Keratinocyte (primary cell): ENCODE measurements around the gene ZNF280A. TPM values are rescaled to one million over a fixed set of nuclear protein-coding genes. Genes with fewer than 3 reads are reported as not detected.

ENCODE experiments used
- DNase-seq: peaks from one replicate; pipeline ENCODE4 v3.0.0-alpha.2; 2011; ENCODE audit warnings: low read depth, missing footprints, low spot score
- FAIRE-seq: peaks from 2 replicates; lab custom pipeline; 2011; peaks lifted over from hg19 to GRCh38; lab: Jason Lieb, UNC
- H2AFZ ChIP-seq: 2 replicates; pipeline ENCODE4 v1.6.0; 2012; ENCODE audit warnings: low read length, control low read depth, inconsistent platforms; ENCODE audit not compliant: control insufficient read depth
- H3K27ac ChIP-seq: 2 replicates; pipeline ENCODE4 v1.5.1; 2011; ENCODE audit warnings: low read length; ENCODE audit not compliant: control insufficient read depth, insufficient read depth
- H3K27me3 ChIP-seq: 3 replicates; pipeline ENCODE4 v1.6.0; 2011; ENCODE audit warnings: low read length; ENCODE audit not compliant: control insufficient read depth, insufficient read depth; ENCODE audit errors: extremely low read depth
- H3K36me3 ChIP-seq, 2 experiments: 2 replicates in 1 of 2; 3 replicates in 1 of 2; pipeline ENCODE4 v1.5.1; 2011; ENCODE audit warnings: low read length in 2 of 2, mild to moderate bottlenecking in 1 of 2; ENCODE audit not compliant: control insufficient read depth in 2 of 2, insufficient read depth in 2 of 2; ENCODE audit errors: extremely low read depth in 1 of 2
- H3K4me1 ChIP-seq: 3 replicates; pipeline ENCODE4 v1.5.1; 2011; ENCODE audit warnings: low read length; ENCODE audit not compliant: control insufficient read depth, insufficient read depth; ENCODE audit errors: extremely low read depth
- H3K4me2 ChIP-seq: 3 replicates; pipeline ENCODE4 v1.6.0; 2011; ENCODE audit warnings: low read depth, low read length; ENCODE audit not compliant: control insufficient read depth, insufficient read depth; ENCODE audit errors: extremely low read depth
- H3K4me3 ChIP-seq, 3 experiments: fragments of 200-600 bp in 1 of 3; sonication (generic) in 1 of 3; 2 replicates in 2 of 3; 3 replicates in 1 of 3; pipeline ENCODE4 v1.5.1; 2011 to 2016; ENCODE audit warnings: low read length in 3 of 3, mild to moderate bottlenecking in 3 of 3, control low read depth in 2 of 3, inconsistent platforms in 1 of 3, low read depth in 1 of 3, mixed read lengths in 1 of 3, mixed run types in 1 of 3, moderate library complexity in 1 of 3; ENCODE audit not compliant: control insufficient read depth in 2 of 3, insufficient read depth in 2 of 3; ENCODE audit errors: extremely low read depth in 1 of 3
- H3K79me2 ChIP-seq: 2 replicates; pipeline ENCODE4 v1.6.0; 2012; ENCODE audit warnings: low read length; ENCODE audit not compliant: control insufficient read depth, insufficient read depth
- H3K9ac ChIP-seq: 3 replicates; pipeline ENCODE4 v1.6.0; 2011; ENCODE audit warnings: low read length; ENCODE audit not compliant: control insufficient read depth, insufficient read depth; ENCODE audit errors: extremely low read depth
- H3K9me1 ChIP-seq: 3 replicates; pipeline ENCODE4 v1.6.0; 2011; ENCODE audit warnings: low read length; ENCODE audit not compliant: control insufficient read depth, insufficient read depth; ENCODE audit errors: extremely low read depth
- H3K9me3 ChIP-seq: 2 replicates; pipeline ENCODE4 v1.5.1; 2012; ENCODE audit warnings: low read depth, low read length; ENCODE audit not compliant: control insufficient read depth
- H4K20me1 ChIP-seq: 3 replicates; pipeline ENCODE4 v1.6.0; 2011; ENCODE audit warnings: low read length; ENCODE audit not compliant: control insufficient read depth, insufficient read depth; ENCODE audit errors: extremely low read depth
- CTCF ChIP-seq, 3 experiments: IDR thresholded peaks in 1 of 3; conservative IDR thresholded peaks in 1 of 3; optimal IDR thresholded peaks in 1 of 3; 2 replicates in 2 of 3; 3 replicates in 1 of 3; pipeline versions ENCODE3 to v1.5.1; 2011; ENCODE audit warnings: low read length in 3 of 3, mild to moderate bottlenecking in 3 of 3, moderate library complexity in 2 of 3, control low read depth in 1 of 3, inconsistent platforms in 1 of 3; ENCODE audit not compliant: insufficient read depth in 2 of 3; ENCODE audit errors: extremely low read depth in 1 of 3
- EZH2 ChIP-seq: IDR thresholded peaks from one replicate; pipeline ENCODE4 v1.6.1; 2012; ENCODE audit warnings: inconsistent platforms, mild to moderate bottlenecking, low read length, moderate library complexity
- dilution Hi-C: fragments of 300-500 bp; cut with MboI; formaldehyde crosslinking; loops from one replicate; pipeline ENCODE4 v1.7.0; 2020; ENCODE audit warnings: low sequenced_read_pairs; ENCODE audit not compliant: extremely low pct_ligation_motif_present
- polyA plus RNA-seq, 5 experiments: library from polyadenylated mRNA; depleted of rRNA in 3 of 5; stranded (reverse) in 3 of 5; stranded (forward) in 1 of 5; unstranded in 1 of 5; fragments of >200 nt; gene quantifications; 1 replicate in 1 of 5; 2 replicates in 3 of 5; 3 replicates in 1 of 5; pipeline versions ENCODE4 v1.2.1 to v1.2.3, GENCODE V29; 2011 to 2012; ENCODE audit warnings: missing spikeins in 2 of 5, low read depth in 1 of 5, low replicate concordance in 1 of 5

The ZNF280A gene
- polyA plus RNA-seq, 1 donor (not counting 4 experiments of a cell fraction or from before 2014, with no cell fraction given): not detected

GRCh38 chr22:22479116-22479515, 41.0 kb downstream of the ZNF280A start:
- FAIRE-seq: no peak
- TF ChIP-seq EZH2: no peak
- no peak for TF ChIP-seq CTCF (optimal IDR thresholded peaks at IDR 0.05 in 1 of 3, IDR thresholded peaks at IDR 0.05 in 1 of 3, conservative IDR thresholded peaks at IDR 0.05 in 1 of 3; ENCODE audit: extremely low read depth in 1 of 3, insufficient read depth in 2 of 3, low read length in 3 of 3)

DNA sequence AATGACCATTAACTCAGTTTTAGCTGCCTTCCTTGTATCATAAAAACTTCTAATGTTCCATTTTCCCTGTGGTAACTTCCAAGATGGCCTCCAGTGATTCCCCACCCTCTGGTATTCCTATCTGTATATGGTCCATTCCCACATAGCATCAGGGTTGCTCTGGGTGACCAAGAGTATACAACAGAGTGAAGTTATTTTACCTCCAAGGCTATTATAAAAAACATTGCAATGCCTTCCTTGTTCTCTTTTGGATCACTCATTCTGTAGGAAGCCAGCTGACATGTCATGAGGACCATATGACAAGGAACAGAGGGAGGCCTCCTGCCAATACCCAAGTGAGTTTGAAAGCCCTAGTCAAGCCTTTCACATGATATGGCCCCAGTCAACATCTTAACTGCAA, 41.6 kb downstream of the ZNF280A start:
- H2AFZ ChIP-seq: no peak overlapping the region
- H3K27ac ChIP-seq: no peak overlapping the region
- DNase-seq (no peak), FAIRE-seq (no peak)
- no peaks in the 10 kb centered on the region for H3K79me2 ChIP-seq
- no peaks in the 10 kb centered on the region for H3K4me1 ChIP-seq
- H3K27me3 ChIP-seq: no peaks in the 10 kb centered on the region
- no peaks in the 10 kb centered on the region for H4K20me1 ChIP-seq
- no peak overlapping the region for H3K4me3 ChIP-seq
- no peak overlapping the region for H3K9ac ChIP-seq
- no peaks in the 10 kb centered on the region for H3K9me1 ChIP-seq
- TF ChIP-seq CTCF (optimal IDR thresholded peaks at IDR 0.05 in 1 of 3, IDR thresholded peaks at IDR 0.05 in 1 of 3, conservative IDR thresholded peaks at IDR 0.05 in 1 of 3; ENCODE audit: extremely low read depth in 1 of 3, insufficient read depth in 2 of 3, low read length in 3 of 3): no peak
- no peaks in the 10 kb centered on the region for H3K9me3 ChIP-seq
- no peaks in the 10 kb centered on the region for H3K36me3 ChIP-seq
- dilution Hi-C loops: no loop called here
- H3K4me2 ChIP-seq: no peak overlapping the region

More at GRCh38 chr22:22479116-22479515, 41.0 kb downstream of the ZNF280A start:
- no peak overlapping the region for H2AFZ ChIP-seq
- H3K9me3 ChIP-seq: no peaks in the 10 kb centered on the region
- DNase-seq: no peak
- no peak overlapping the region for H3K4me3 ChIP-seq
- H4K20me1 ChIP-seq: no peaks in the 10 kb centered on the region
- no peak overlapping the region for H3K4me2 ChIP-seq
- H3K27me3 ChIP-seq: no peaks in the 10 kb centered on the region
- no peaks in the 10 kb centered on the region for H3K36me3 ChIP-seq
- no peaks in the 10 kb centered on the region for H3K9me1 ChIP-seq
- dilution Hi-C loops: no loop called here
- H3K9ac ChIP-seq: no peak overlapping the region
- no peaks in the 10 kb centered on the region for H3K4me1 ChIP-seq
- H3K27ac ChIP-seq: no peak overlapping the region
- no peaks in the 10 kb centered on the region for H3K79me2 ChIP-seq
